Effector memory CD4-positive, alpha-beta T cell (primary cell): Measurements from ENCODE around the gene SEMA4C.
"Not testable (repeated sequence)": the region's sequence is repeated elsewhere in the genome, so short reads cannot be mapped to it uniquely, and the experiment has no call there.

Experiments
- DNase-seq, 3 donors: peaks; one replicate each; pipeline ENCODE4 v3.0.0-alpha.2; 2020
- H3K27ac ChIP-seq: 2 replicates; pipeline ENCODE4 v1.7.0; 2013; ENCODE audit warnings: mild to moderate bottlenecking, low read length, moderate library complexity; ENCODE audit not compliant: insufficient read depth, poor library complexity, severe bottlenecking
- H3K27me3 ChIP-seq: replicated peaks from 2 replicates; pipeline ENCODE4 v1.7.0; 2013; ENCODE audit warnings: mild to moderate bottlenecking, low read length; ENCODE audit not compliant: insufficient read depth, control insufficient read depth, poor library complexity, severe bottlenecking
- H3K36me3 ChIP-seq: 2 replicates; pipeline ENCODE4 v1.7.0; 2013; ENCODE audit warnings: mild to moderate bottlenecking, low read length, moderate library complexity; ENCODE audit not compliant: control insufficient read depth, insufficient read depth
- H3K4me1 ChIP-seq: 2 replicates; pipeline ENCODE4 v1.7.0; 2013; ENCODE audit warnings: low read length, mild to moderate bottlenecking; ENCODE audit not compliant: control insufficient read depth, insufficient read depth, poor library complexity, severe bottlenecking
- H3K4me3 ChIP-seq: 2 replicates; pipeline ENCODE4 v1.7.0; 2013; ENCODE audit warnings: low read length, low read depth, mild to moderate bottlenecking; ENCODE audit not compliant: insufficient read depth, poor library complexity, severe bottlenecking
- H3K9me3 ChIP-seq: 2 replicates; pipeline ENCODE4 v1.7.0; 2013; ENCODE audit warnings: mild to moderate bottlenecking, low read length, moderate library complexity; ENCODE audit not compliant: control insufficient read depth

Gene SEMA4C

GRCh38 chr2:96889502-96889901 lies 19.6 kb upstream of the SEMA4C start:
- not testable (repeated sequence) for H3K4me3 ChIP-seq, H3K36me3 ChIP-seq, DNase-seq, H3K27me3 ChIP-seq, H3K27ac ChIP-seq, H3K9me3 ChIP-seq
- H3K4me1 ChIP-seq = peaks cover 22% of the 10 kb centered on the region

- Histone ChIP-seq H3K36me3 (no peaks in the 10 kb centered on the region), H3K4me3 (no peak overlapping the region), H3K4me1 (peaks cover 22% of the 10 kb centered on the region), H3K27me3 (no peaks in the 10 kb centered on the region), H3K9me3 (no peaks in the 10 kb centered on the region), H3K27ac (no peak overlapping the region)
- no peak for DNase-seq
Observed at GRCh38 chr2:96888072-96889011, 18.5 kb upstream of the SEMA4C start.

DNA sequence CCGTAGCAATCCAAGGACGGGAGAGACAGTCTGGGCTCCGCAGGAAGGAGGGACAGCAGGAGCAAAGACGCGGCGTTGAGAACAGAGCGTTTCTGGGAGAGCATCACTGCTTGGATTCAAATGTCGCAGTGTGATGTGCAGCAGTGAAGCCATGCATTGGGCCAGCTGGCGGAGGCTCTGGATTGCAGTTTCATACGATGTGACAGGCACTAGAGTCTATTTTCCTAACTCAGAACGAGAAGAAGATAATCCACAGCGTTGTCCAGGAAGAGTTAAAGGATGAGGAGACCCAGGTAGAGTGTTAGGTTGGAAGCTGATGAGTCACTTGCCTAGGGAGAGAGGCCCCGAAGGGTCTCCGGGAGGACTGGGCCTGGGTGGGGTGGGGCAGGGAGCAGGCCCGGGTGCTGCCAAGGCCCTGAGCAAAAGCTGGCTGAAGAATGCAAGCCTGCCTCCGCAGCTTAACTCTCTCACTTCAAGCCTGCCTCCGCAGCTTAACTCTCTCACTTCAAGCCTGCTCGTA lies 17.7 kb upstream of the SEMA4C start:
- no peaks in the 10 kb centered on the region for H3K9me3 ChIP-seq
- H3K27me3 ChIP-seq = no peaks in the 10 kb centered on the region
- no peak overlapping the region for H3K4me3 ChIP-seq
- no peaks in the 10 kb centered on the region for H3K36me3 ChIP-seq
- no peak overlapping the region for H3K27ac ChIP-seq
- no peak for DNase-seq
- H3K4me1 ChIP-seq = peaks cover 21% of the 10 kb centered on the region

DNA sequence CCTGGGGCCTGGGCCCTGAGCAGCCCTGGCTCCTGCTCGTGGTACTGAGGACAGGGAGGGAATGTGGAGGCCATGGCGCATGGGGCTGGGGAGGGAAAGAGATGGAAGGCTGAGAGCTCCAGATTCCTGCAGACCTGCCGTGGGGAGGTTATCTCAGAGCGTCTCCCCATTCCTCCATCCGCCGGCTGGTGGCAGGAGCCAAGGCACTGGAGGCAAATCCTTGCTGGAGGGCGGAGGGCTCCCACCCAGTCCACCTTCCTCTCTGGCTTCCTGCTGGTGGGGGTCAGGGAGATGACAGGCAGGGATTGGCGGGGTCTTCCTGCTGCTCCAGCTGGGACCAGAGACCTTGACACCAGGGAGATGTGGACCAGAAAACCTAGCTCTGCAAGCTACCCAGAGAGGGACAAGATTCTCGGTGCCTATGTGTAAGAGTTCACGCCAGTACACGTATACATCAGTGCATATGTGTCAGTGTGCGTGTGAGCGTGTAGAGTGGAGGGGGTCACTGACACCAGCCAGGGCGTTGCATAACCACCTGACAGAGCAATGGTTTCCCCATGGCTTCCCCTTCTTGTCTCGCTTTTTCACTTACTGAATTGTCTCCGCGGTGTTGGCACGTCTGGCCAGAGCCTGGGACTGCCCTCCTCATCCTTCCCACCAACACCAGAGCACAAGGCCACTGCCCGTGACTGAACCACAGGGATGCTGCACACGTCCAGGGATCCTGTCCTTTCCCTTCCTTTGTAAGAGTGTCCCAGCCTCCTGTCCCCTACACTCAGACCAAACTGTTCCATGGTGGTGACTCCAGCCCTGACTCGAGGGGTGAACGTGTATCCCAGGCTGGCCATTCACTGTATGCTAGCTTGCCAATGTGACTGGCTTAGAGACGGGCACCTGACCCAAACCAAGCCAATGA lies 15.8 kb upstream of the SEMA4C start:
- no peaks in the 10 kb centered on the region for H3K9me3 ChIP-seq
- no peak for DNase-seq
- H3K27ac ChIP-seq = no peak overlapping the region
- H3K36me3 ChIP-seq = no peaks in the 10 kb centered on the region
- peaks cover 2% of the 10 kb centered on the region for H3K4me1 ChIP-seq
- H3K4me3 ChIP-seq = no peak overlapping the region
- no peaks in the 10 kb centered on the region for H3K27me3 ChIP-seq

DNA sequence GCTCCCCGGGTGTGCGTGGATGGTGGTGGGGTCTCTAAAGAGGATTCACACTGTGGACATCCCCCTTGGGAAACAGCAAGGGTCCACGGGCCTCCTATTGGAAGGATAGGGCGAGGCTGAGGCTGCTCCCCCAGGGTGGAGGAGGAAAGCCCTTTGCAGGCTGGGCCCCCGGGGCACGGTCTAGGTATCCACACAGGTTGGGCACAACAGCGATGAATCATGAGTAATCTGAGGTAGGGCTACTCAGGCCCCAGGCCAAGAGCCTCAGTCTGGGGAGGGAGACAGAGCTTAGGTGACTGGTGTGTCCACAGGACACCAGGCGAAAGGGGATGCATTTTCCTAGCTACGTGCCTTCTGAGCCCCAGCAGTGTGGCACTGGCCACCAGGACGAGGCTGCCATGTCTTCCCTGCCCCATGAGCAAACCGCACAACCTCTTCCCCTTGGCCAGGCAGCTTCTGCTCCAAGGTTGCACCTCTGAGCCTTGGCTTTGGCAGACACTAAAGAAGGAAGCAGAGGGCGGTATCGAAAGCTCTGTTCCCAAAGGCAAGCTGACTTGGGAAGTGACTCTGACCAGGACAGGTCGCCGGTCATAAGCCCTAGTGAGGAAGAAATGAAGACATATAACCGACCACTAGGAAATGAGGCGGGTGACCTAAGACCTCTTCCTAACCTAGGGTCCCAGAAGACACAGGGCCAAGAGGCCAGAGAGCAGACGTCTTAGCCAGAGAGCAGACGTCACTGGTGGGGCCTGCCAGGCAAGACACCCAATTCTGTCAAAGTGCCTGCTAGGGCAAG lies 14.6 kb upstream of the SEMA4C start:
- Histone ChIP-seq H3K9me3 (no peaks in the 10 kb centered on the region), H3K4me3 (no peak overlapping the region), H3K27me3 (no peaks in the 10 kb centered on the region), H3K36me3 (no peaks in the 10 kb centered on the region), H3K27ac (no peak overlapping the region), H3K4me1 (peaks cover 2% of the 10 kb centered on the region)
- no peak for DNase-seq

DNA sequence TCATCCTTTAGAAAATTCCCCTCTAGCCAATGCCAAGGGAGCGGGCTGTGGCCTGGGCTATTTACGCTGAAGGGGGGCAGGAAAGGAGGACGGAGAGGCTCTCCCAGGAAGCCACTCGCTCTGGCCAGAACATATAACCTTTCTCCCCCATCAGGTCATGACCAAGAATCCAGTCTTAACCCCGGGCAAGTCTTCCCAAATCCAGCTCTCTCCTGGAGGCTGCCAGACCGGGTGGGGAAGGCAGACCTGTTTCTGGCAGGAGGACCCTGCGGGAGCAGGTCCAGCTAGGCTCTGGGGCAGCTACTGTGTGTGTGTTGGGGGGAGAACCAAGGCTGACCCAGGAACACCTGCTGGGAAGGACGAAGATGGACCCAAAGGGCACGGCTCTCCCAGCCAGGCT lies 13.4 kb upstream of the SEMA4C start:
- DNase-seq = no peak
- no peak overlapping the region for H3K4me3 ChIP-seq
- H3K4me1 ChIP-seq = peaks cover 2% of the 10 kb centered on the region

DNA sequence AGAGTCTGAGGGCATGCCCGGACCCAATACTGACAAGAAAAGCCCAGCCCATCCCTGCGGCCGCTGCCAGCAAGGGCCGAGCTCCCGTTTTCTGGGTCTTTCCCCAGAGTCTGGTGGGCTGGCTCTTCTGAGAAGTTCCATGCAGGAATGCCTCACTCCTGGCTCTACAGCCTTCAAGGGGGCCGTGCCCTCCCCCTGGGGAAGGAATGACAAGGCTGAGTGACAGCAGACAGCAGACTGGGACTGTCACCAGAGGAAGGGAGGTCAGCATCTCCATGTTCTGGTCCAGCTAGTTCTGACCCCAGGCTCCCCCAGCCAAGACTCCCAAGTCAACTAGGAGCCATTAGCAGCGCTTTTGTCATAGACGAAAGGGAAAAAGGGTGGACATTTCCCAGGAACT lies 13.0 kb upstream of the SEMA4C start:
- H3K4me1 ChIP-seq = peaks cover 2% of the 10 kb centered on the region
- H3K27ac ChIP-seq = no peak overlapping the region
- H3K27me3 ChIP-seq = no peaks in the 10 kb centered on the region
- no peak for DNase-seq
- H3K9me3 ChIP-seq = no peaks in the 10 kb centered on the region
- no peak overlapping the region for H3K4me3 ChIP-seq
- H3K36me3 ChIP-seq = no peaks in the 10 kb centered on the region

More for the DNA sequence above, 13.4 kb upstream of the SEMA4C start:
- Histone ChIP-seq H3K36me3 (no peaks in the 10 kb centered on the region), H3K9me3 (no peaks in the 10 kb centered on the region), H3K27ac (no peak overlapping the region), H3K27me3 (no peaks in the 10 kb centered on the region)

DNA sequence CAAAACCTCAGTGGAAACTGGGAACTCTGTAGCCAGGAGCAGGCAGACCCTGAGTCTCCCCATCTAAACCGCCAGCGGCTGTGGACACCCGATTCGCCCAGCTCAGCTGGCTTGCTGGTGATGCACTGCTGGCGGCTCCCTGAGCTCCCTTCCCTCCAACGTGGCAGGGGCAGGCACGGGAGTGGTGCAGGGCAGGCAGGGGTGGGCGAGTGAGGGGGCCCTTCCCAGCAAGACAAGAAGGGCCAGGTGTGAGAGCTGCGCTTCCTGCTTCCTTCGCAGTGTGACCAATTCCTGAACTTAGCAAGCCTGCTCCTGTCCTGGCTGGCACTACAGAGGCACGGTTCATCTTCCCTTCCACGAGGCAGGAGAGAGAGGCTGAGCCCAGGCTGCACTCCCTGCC lies 12.3 kb upstream of the SEMA4C start:
- DNase-seq = no peak
- no peaks in the 10 kb centered on the region for H3K4me1 ChIP-seq
- no peak overlapping the region for H3K4me3 ChIP-seq
- no peak overlapping the region for H3K27ac ChIP-seq
- H3K9me3 ChIP-seq = no peaks in the 10 kb centered on the region
- H3K27me3 ChIP-seq = no peaks in the 10 kb centered on the region
- no peaks in the 10 kb centered on the region for H3K36me3 ChIP-seq

- H3K36me3 ChIP-seq = no peaks in the 10 kb centered on the region
- H3K27ac ChIP-seq = no peak overlapping the region
- no peak overlapping the region for H3K4me3 ChIP-seq
- no peaks in the 10 kb centered on the region for H3K4me1 ChIP-seq
- DNase-seq = no peak
- no peaks in the 10 kb centered on the region for H3K27me3 ChIP-seq
- H3K9me3 ChIP-seq = no peaks in the 10 kb centered on the region
Observed at GRCh38 chr2:96881349-96882195, 11.7 kb upstream of the SEMA4C start.
